Glomerular visceral epithelial cell (primary cell): ENCODE results near the gene PCSK4.
"Not testable (repeated sequence)": the region's sequence is repeated elsewhere in the genome, so short reads cannot be mapped to it uniquely, and the experiment has no call there.

Source experiments
- DNase-seq: peaks from one replicate; pipeline ENCODE4 v3.0.0-alpha.2; 2016; ENCODE audit errors: extremely low spot score

Gene PCSK4

GRCh38 chr19:1505012-1505411 is 14.9 kb upstream of the PCSK4 start:
- no peak for DNase-seq

GRCh38 chr19:1503925-1504773 is 14.0 kb upstream of the PCSK4 start:
- no peak for DNase-seq

GRCh38 chr19:1503089-1503924 is 13.2 kb upstream of the PCSK4 start:
- DNase-seq = peak; percentile 47

- DNase-seq = no peak
Measured at GRCh38 chr19:1502433-1503088, 12.4 kb upstream of the PCSK4 start.

GRCh38 chr19:1501200-1501595 is 11.0 kb upstream of the PCSK4 start:
- peak; percentile 58 for DNase-seq

- DNase-seq = not testable (repeated sequence)
Measured at GRCh38 chr19:1499231-1499630, 9.1 kb upstream of the PCSK4 start.

GRCh38 chr19:1497578-1498235 is 7.6 kb upstream of the PCSK4 start:
- no peak for DNase-seq

- no peak for DNase-seq
Measured at GRCh38 chr19:1496714-1497577, 6.8 kb upstream of the PCSK4 start.

- no peak for DNase-seq
Measured at GRCh38 chr19:1495799-1496713, 5.9 kb upstream of the PCSK4 start.

GRCh38 chr19:1495051-1495798 is 5.1 kb upstream of the PCSK4 start:
- DNase-seq = no peak

GRCh38 chr19:1494115-1494815 is 4.1 kb upstream of the PCSK4 start:
- DNase-seq = no peak

GRCh38 chr19:1492474-1493006 is 2.4 kb upstream of the PCSK4 start:
- peak; percentile 36 for DNase-seq

- no peak for DNase-seq
Measured at GRCh38 chr19:1491849-1492170, 1.7 kb upstream of the PCSK4 start.

GRCh38 chr19:1491114-1491848 is 1.1 kb upstream of the PCSK4 start, which contains the start of gene REEP6:
Gene REEP6, plus strand, starts transcription at chr19:1491181. Its CDS starts 89 bp downstream, at chr19:1491270.
- DNase-seq = no peak

- DNase-seq = no peak
Measured at GRCh38 chr19:1489463-1490310, 463 bp downstream of the PCSK4 start.

- no peak for DNase-seq
Measured at GRCh38 chr19:1488282-1488601, 1.9 kb downstream of the PCSK4 start.
